ENCODE results near the gene OXCT2. TPM values are rescaled to one million over a fixed set of nuclear protein-coding genes. Genes with fewer than 3 reads are reported as not detected.
"Not testable (repeated sequence)": the region's sequence is repeated elsewhere in the genome, so short reads cannot be mapped to it uniquely, and the experiment has no call there.

The OXCT2 gene
- total RNA-seq, 1 donor from 2014 or later = 2.1 TPM

GRCh38 chr1:39782103-39782502, 11.0 kb upstream of the OXCT2 start:
- Histone ChIP-seq H3K4me2 (no peak overlapping the region), H3F3A (ENCODE audit: low read depth) (no peaks in the 10 kb centered on the region), H3K9ac (no peak overlapping the region), H2AFZ (replicated peaks) (no peak overlapping the region), H4K20me1 (ENCODE audit: low read depth) (peaks cover 3% of the 10 kb centered on the region), H3K9me3 (ENCODE audit: low read depth) (no peaks in the 10 kb centered on the region), H3K27ac (no peak overlapping the region), H3K27me3 (peaks cover 62% of the 10 kb centered on the region), H3K79me2 (ENCODE audit: low read depth) (no peaks in the 10 kb centered on the region), H3K4me1 (peaks cover 8% of the 10 kb centered on the region), H3K36me3 (no peaks in the 10 kb centered on the region), H3K4me3 (no peak overlapping the region)
- no peaks in the 10 kb centered on the region for H3K9me3 Mint-ChIP-seq
- DNase-seq (ENCODE audit: low spot score) = no peak
- no peaks in the 10 kb centered on the region for H3K36me3 Mint-ChIP-seq
- H3K27ac Mint-ChIP-seq = no peak overlapping the region
- no peak overlapping the region for H3K4me3 Mint-ChIP-seq
- peaks cover 20% of the 10 kb centered on the region for H3K27me3 Mint-ChIP-seq (ENCODE audit: insufficient read depth, low read depth)
- TF ChIP-seq CTCF (IDR thresholded peaks at IDR 0.05) (no peak), EZH2phosphoT487 (IDR thresholded peaks at IDR 0.05) (no peak), EZH2 (IDR thresholded peaks at IDR 0.05) (no peak)
- H3K4me1 Mint-ChIP-seq = peaks cover 18% of the 10 kb centered on the region

- H3K27ac ChIP-seq = no peak overlapping the region
- H3K4me3 ChIP-seq = no peak overlapping the region
- no peak overlapping the region for H2AFZ ChIP-seq (replicated peaks)
- H3K9me3 Mint-ChIP-seq = no peaks in the 10 kb centered on the region
- peaks cover 8% of the 10 kb centered on the region for H3K4me1 ChIP-seq
- H3K36me3 ChIP-seq = no peaks in the 10 kb centered on the region
- H3K9me3 ChIP-seq (ENCODE audit: low read depth) = no peaks in the 10 kb centered on the region
- H3K79me2 ChIP-seq (ENCODE audit: low read depth) = no peaks in the 10 kb centered on the region
- peaks cover 54% of the 10 kb centered on the region for H3K27me3 ChIP-seq
- no peak overlapping the region for H3K9ac ChIP-seq
- H3K4me3 Mint-ChIP-seq = no peak overlapping the region
- H3K36me3 Mint-ChIP-seq = no peaks in the 10 kb centered on the region
- peaks cover 3% of the 10 kb centered on the region for H4K20me1 ChIP-seq (ENCODE audit: low read depth)
- no peak for DNase-seq (ENCODE audit: low spot score)
- TF ChIP-seq EZH2 (IDR thresholded peaks at IDR 0.05) (no peak), EZH2phosphoT487 (IDR thresholded peaks at IDR 0.05) (no peak), CTCF (IDR thresholded peaks at IDR 0.05) (no peak)
- peaks cover 15% of the 10 kb centered on the region for H3K27me3 Mint-ChIP-seq (ENCODE audit: insufficient read depth, low read depth)
- no peak overlapping the region for H3K4me2 ChIP-seq
- peaks cover 15% of the 10 kb centered on the region for H3K4me1 Mint-ChIP-seq
- H3F3A ChIP-seq (ENCODE audit: low read depth) = no peaks in the 10 kb centered on the region
- no peak overlapping the region for H3K27ac Mint-ChIP-seq
Measured at GRCh38 chr1:39781349-39781715, 10.2 kb upstream of the OXCT2 start.

- H3K4me3 ChIP-seq = no peak overlapping the region
- no peak overlapping the region for H2AFZ ChIP-seq (replicated peaks)
- no peak for TF ChIP-seq EZH2phosphoT487 (IDR thresholded peaks at IDR 0.05)
- TF ChIP-seq EZH2 (IDR thresholded peaks at IDR 0.05) = no peak
- no peak overlapping the region for H3K9ac ChIP-seq
- no peak overlapping the region for H3K4me2 ChIP-seq
- Mint-ChIP-seq H3K36me3 (no peaks in the 10 kb centered on the region), H3K4me1 (peaks cover 7% of the 10 kb centered on the region), H3K9me3 (no peaks in the 10 kb centered on the region), H3K4me3 (no peak overlapping the region), H3K27me3 (ENCODE audit: insufficient read depth, low read depth) (peaks cover 12% of the 10 kb centered on the region), H3K27ac (no peak overlapping the region)
- no peak overlapping the region for H3K27ac ChIP-seq
- no peaks in the 10 kb centered on the region for H4K20me1 ChIP-seq (ENCODE audit: low read depth)
- no peaks in the 10 kb centered on the region for H3K36me3 ChIP-seq
- H3K27me3 ChIP-seq = peaks cover 43% of the 10 kb centered on the region
- H3F3A ChIP-seq (ENCODE audit: low read depth) = no peaks in the 10 kb centered on the region
- H3K79me2 ChIP-seq (ENCODE audit: low read depth) = no peaks in the 10 kb centered on the region
- no peaks in the 10 kb centered on the region for H3K9me3 ChIP-seq (ENCODE audit: low read depth)
- DNase-seq (ENCODE audit: low spot score) = no peak
- H3K4me1 ChIP-seq = no peaks in the 10 kb centered on the region
Measured at GRCh38 chr1:39779821-39780220, 8.7 kb upstream of the OXCT2 start.

GRCh38 chr1:39779137-39779536, 8.0 kb upstream of the OXCT2 start:
- TF ChIP-seq CTCF (IDR thresholded peaks at IDR 0.05) (no peak), EZH2 (IDR thresholded peaks at IDR 0.05) (no peak), EZH2phosphoT487 (IDR thresholded peaks at IDR 0.05) (no peak)
- Histone ChIP-seq H3K9me3 (ENCODE audit: low read depth) (no peaks in the 10 kb centered on the region), H3K27me3 (peaks cover 43% of the 10 kb centered on the region), H3K4me2 (no peak overlapping the region), H3K27ac (no peak overlapping the region), H2AFZ (replicated peaks) (no peak overlapping the region), H3F3A (ENCODE audit: low read depth) (no peaks in the 10 kb centered on the region), H3K79me2 (ENCODE audit: low read depth) (no peaks in the 10 kb centered on the region), H3K36me3 (no peaks in the 10 kb centered on the region), H3K4me1 (no peaks in the 10 kb centered on the region), H4K20me1 (ENCODE audit: low read depth) (no peaks in the 10 kb centered on the region), H3K4me3 (no peak overlapping the region), H3K9ac (no peak overlapping the region)
- Mint-ChIP-seq H3K4me3 (no peak overlapping the region), H3K27me3 (ENCODE audit: insufficient read depth, low read depth) (peaks cover 12% of the 10 kb centered on the region), H3K4me1 (peaks cover 7% of the 10 kb centered on the region), H3K36me3 (no peaks in the 10 kb centered on the region), H3K9me3 (no peaks in the 10 kb centered on the region), H3K27ac (no peak overlapping the region)
- no peak for DNase-seq (ENCODE audit: low spot score)

- not testable (repeated sequence) for H3K4me3 ChIP-seq; H3K4me1 Mint-ChIP-seq; H3K9me3 Mint-ChIP-seq; H4K20me1 ChIP-seq (ENCODE audit: low read depth); H3K4me3 Mint-ChIP-seq; H3K36me3 Mint-ChIP-seq; H3K9me3 ChIP-seq (ENCODE audit: low read depth); H3K27ac ChIP-seq; H3K4me1 ChIP-seq; H3K4me2 ChIP-seq; DNase-seq (ENCODE audit: low spot score); H3K9ac ChIP-seq; H3K27ac Mint-ChIP-seq; H3K27me3 Mint-ChIP-seq (ENCODE audit: insufficient read depth, low read depth); H2AFZ ChIP-seq (replicated peaks); H3K36me3 ChIP-seq; H3K79me2 ChIP-seq (ENCODE audit: low read depth); H3F3A ChIP-seq (ENCODE audit: low read depth)
- peaks cover 38% of the 10 kb centered on the region for H3K27me3 ChIP-seq
Measured at GRCh38 chr1:39778463-39779099, 7.4 kb upstream of the OXCT2 start.

- not testable (repeated sequence) for H3K4me1 ChIP-seq; H3K27ac ChIP-seq; H3F3A ChIP-seq (ENCODE audit: low read depth); H3K27ac Mint-ChIP-seq; H3K36me3 Mint-ChIP-seq; H3K9me3 Mint-ChIP-seq; H4K20me1 ChIP-seq (ENCODE audit: low read depth); H3K79me2 ChIP-seq (ENCODE audit: low read depth); H2AFZ ChIP-seq (replicated peaks); H3K36me3 ChIP-seq; DNase-seq (ENCODE audit: low spot score); H3K9me3 ChIP-seq (ENCODE audit: low read depth); H3K9ac ChIP-seq; H3K4me3 Mint-ChIP-seq; H3K4me3 ChIP-seq; H3K4me2 ChIP-seq; H3K27me3 Mint-ChIP-seq (ENCODE audit: insufficient read depth, low read depth); H3K4me1 Mint-ChIP-seq
- peaks cover 31% of the 10 kb centered on the region for H3K27me3 ChIP-seq
Measured at GRCh38 chr1:39777896-39778295, 6.7 kb upstream of the OXCT2 start.

Measured in neural progenitor cell (in vitro differentiated cells).